HG03196 (cell line): ENCODE data around the gene NEU4.

Experiments
- ATAC-seq: cut with Tn5 transposase; IDR thresholded peaks from one replicate; pipeline ENCODE4 v1.9.1; 2021; ENCODE audit not compliant: unreplicated experiment

Gene NEU4

GRCh38 chr2:241862093-241862492 is 53.1 kb downstream of the NEU4 start:
- ATAC-seq, result no peak

DNA sequence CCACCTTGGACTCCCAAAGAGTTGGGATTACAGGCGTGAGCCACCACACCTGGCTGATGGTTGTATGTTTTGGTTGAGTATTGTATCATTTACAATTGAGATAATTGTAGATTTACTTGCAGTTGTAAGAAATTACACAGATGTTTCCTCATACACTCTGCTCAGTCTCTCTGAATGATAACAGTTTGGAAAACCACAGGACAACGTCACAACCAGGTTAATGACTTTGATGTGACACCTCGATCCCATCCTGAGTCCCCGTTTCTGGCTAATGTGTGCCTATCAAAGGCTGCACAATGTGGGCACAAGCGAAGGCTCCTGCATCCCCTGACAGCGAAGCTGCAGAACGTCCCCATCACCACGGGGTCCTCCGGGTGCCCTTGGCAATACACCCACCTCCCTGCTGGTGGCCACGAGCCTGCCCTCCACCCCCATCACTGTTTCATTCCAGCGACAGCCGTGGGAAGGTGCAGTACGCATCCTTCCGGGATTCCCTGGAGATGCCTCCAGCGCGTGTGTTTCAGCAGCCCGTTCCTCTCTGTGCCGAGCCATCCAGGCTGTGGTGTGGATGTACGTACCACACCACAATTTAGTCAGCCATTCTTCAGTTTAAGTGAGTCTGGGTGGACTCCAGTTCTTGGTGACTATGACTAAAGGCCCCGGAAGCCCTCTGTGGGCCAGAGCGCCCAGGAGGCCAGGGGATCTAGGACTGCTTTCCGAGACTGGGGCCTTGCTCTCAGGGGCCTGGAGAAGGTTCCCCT is 54.0 kb downstream of the NEU4 start:
- ATAC-seq, result no peak

- ATAC-seq, result no peak
Measured at GRCh38 chr2:241863536-241863954, 54.6 kb downstream of the NEU4 start.

GRCh38 chr2:241864168-241864849 is 55.3 kb downstream of the NEU4 start:
- ATAC-seq, result no peak

GRCh38 chr2:241864850-241865213 is 55.8 kb downstream of the NEU4 start:
- ATAC-seq, result no peak

DNA sequence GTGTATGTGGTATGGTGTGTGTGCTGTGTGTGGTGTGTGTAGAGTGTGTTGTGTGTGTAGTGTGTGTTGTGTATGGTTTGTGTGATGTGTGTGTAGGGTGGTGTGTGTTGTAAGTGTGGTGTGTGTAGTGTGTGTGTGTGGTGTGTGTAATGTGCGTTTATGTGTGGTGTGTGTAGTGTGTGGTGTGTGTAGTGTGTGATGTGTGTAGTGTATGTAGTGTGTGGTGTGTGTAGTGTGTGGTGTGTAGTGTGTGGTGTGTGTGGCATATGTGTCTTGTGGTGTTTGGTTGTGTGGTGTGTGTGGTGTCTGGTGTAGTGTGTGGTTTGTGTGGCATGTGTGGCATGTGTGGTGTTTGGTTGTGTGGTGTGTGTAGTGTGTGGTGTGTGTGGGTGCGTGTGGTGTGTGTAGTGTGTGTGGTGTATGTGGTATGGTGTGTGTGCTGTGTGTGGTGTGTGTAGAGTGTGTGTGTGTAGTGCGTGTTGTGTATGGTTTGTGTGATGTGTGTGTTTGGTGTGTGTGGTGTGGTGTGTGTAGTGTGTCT is 56.5 kb downstream of the NEU4 start:
- no peak for ATAC-seq

- no peak for ATAC-seq
Measured at GRCh38 chr2:241865957-241866789, 57.2 kb downstream of the NEU4 start.
